Kidney epithelial cell (primary cell): Measurements from ENCODE around the gene ESAM. TPM values are rescaled to one million over a fixed set of nuclear protein-coding genes. Genes with fewer than 3 reads are reported as not detected.

ENCODE experiments used
- DNase-seq: peaks from one replicate; pipeline ENCODE4 v3.0.0-alpha.2; 2010; ENCODE audit warnings: low read depth
- H3K27me3 ChIP-seq: 2 replicates; pipeline ENCODE4 v1.6.0; 2011; ENCODE audit warnings: low read length; ENCODE audit not compliant: control insufficient read depth, insufficient read depth
- H3K36me3 ChIP-seq: 2 replicates; pipeline ENCODE4 v1.5.1; 2011; ENCODE audit warnings: low read length; ENCODE audit not compliant: control insufficient read depth, insufficient read depth
- H3K4me3 ChIP-seq: 2 replicates; pipeline ENCODE4 v1.5.1; 2011; ENCODE audit warnings: low read depth, mild to moderate bottlenecking, control low read depth, low read length
- CTCF ChIP-seq: IDR thresholded peaks from 2 replicates; pipeline ENCODE4 v1.5.1; 2011; ENCODE audit warnings: mild to moderate bottlenecking, moderate library complexity, low read length, control low read depth, inconsistent platforms; ENCODE audit not compliant: insufficient read depth, poor library complexity, severe bottlenecking
- total RNA-seq: library from RNA; depleted of rRNA; stranded (reverse); fragments of >200 nt; gene quantifications from 2 replicates; pipeline ENCODE4 v1.2.3, GENCODE V29; 2015

The ESAM gene
- total RNA-seq, 1 donor from 2014 or later, result 10.4 TPM

GRCh38 chr11:124743050-124743449, 19.0 kb downstream of the ESAM start:
- peaks cover 32% of the 10 kb centered on the region for H3K27me3 ChIP-seq
- TF ChIP-seq CTCF, result no peak
- H3K36me3 ChIP-seq, result no peaks in the 10 kb centered on the region
- no peak overlapping the region for H3K4me3 ChIP-seq
- no peak for DNase-seq

- DNase-seq, result no peak
- Histone ChIP-seq H3K4me3 (no peak overlapping the region), H3K36me3 (no peaks in the 10 kb centered on the region), H3K27me3 (peaks cover 37% of the 10 kb centered on the region)
- TF ChIP-seq CTCF, result no peak
Measured at GRCh38 chr11:124742555-124742954, 19.5 kb downstream of the ESAM start.

- DNase-seq, result no peak
- peak; percentile 48 for TF ChIP-seq CTCF
- peaks cover 39% of the 10 kb centered on the region for H3K27me3 ChIP-seq
Measured at GRCh38 chr11:124740277-124740882, 21.7 kb downstream of the ESAM start.

GRCh38 chr11:124739479-124740276, 22.4 kb downstream of the ESAM start, which contains the start of gene NRGN:
Gene NRGN, plus strand, starts transcription at chr11:124739942. Its CDS starts 143 bp downstream, at chr11:124740085.
- H3K27me3 ChIP-seq, result peaks cover 32% of the 10 kb centered on the region
- TF ChIP-seq CTCF, result no peak
- peak within 1 kb of the TSS; percentile 44 for H3K4me3 ChIP-seq
- no peak for DNase-seq
- H3K36me3 ChIP-seq, result no peaks in the 10 kb centered on the region

More at GRCh38 chr11:124740277-124740882, 21.7 kb downstream of the ESAM start:
- H3K4me3 ChIP-seq, result peak overlapping the region; percentile 44
- H3K36me3 ChIP-seq, result no peaks in the 10 kb centered on the region

- H3K4me3 ChIP-seq, result peak overlapping the region; percentile 35
- no peak for DNase-seq
- H3K36me3 ChIP-seq, result no peaks in the 10 kb centered on the region
- H3K27me3 ChIP-seq, result peaks cover 35% of the 10 kb centered on the region
- no peak for TF ChIP-seq CTCF
Measured at GRCh38 chr11:124738713-124739478, 23.2 kb downstream of the ESAM start.
